GM12892 (cell line): ENCODE results near the gene CEP104.

Experiments used
- POLR2A ChIP-seq: IDR thresholded peaks from 2 replicates; pipeline ENCODE4 v1.6.1; 2011; ENCODE audit warnings: low read depth, low read length, control low read depth
- POLR2AphosphoS5 ChIP-seq: IDR thresholded peaks from 2 replicates; pipeline ENCODE4 v1.6.1; 2011; ENCODE audit warnings: low read depth, low read length, control low read depth

DNA sequence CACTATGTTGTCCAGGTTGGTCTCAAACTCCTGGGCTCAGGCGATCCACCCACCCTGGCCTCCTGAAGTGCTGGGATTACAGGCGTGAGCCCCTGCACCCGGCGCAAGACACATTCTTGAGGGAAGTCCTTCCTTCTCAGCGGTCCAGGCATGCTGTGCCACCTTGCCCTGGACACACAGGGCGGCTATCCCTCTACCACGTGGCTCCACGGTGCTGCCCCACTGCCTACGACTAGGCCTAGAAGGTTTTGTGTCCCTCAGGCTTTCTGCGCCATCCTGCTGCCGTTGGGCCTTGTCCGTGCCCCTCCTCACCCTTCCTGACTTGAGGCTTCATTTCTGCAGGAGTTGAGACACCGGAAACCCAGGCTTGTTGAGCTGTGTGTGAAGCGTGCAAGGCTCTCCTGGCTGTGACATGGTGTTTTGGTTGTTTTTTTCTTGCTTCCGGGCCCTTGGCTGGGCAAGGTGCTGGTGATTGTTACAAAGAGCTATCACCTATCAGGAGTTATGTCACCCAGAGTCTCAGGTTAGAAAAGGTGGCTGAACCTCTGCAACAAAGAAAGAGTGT lies 29.2 kb upstream of the CEP104 start:
- TF ChIP-seq POLR2AphosphoS5, result no peak
- no peak for TF ChIP-seq POLR2A
